H1 (cell line): ENCODE results near the gene C11orf58. TPM values are rescaled to one million over a fixed set of nuclear protein-coding genes. Genes with fewer than 3 reads are reported as not detected.

Experiments
- CTCF ChIA-PET: fragments of 300-600 bp; sonication (Branson Sonifier 250); formaldehyde crosslinking; loops from one replicate; lab custom pipeline; 2021; ENCODE audit not compliant: partially characterized antibody; lab: Charles Lee
- POLR2A ChIA-PET: fragments of 300-600 bp; sonication (Branson Sonifier 250); formaldehyde crosslinking; loops from one replicate; lab custom pipeline; 2021; ENCODE audit warnings: inconsistent platforms; ENCODE audit not compliant: partially characterized antibody; lab: Charles Lee
- DNase-seq, 2 experiments: peaks; one replicate each; pipeline versions ENCODE4 v3.0.0 to v3.0.0-alpha.2; 2010 to 2022; ENCODE audit warnings: low spot score in 2 of 2, low read depth in 1 of 2, mixed read lengths in 1 of 2
- FAIRE-seq: peaks from 2 replicates; lab custom pipeline; 2011; peaks lifted over from hg19 to GRCh38; lab: Jason Lieb, UNC
- H2AFZ ChIP-seq: 2 replicates; pipeline ENCODE4 v1.8.1; 2012; ENCODE audit warnings: low read length, inconsistent platforms
- H2AK5ac ChIP-seq: 2 replicates; pipeline ENCODE4 v1.6.1; 2013; ENCODE audit warnings: low read depth, low read length
- H2BK120ac ChIP-seq: replicated peaks from 2 replicates; pipeline ENCODE3; 2013; ENCODE audit warnings: low read depth, low read length, inconsistent platforms
- H2BK12ac ChIP-seq: 2 replicates; pipeline ENCODE4 v1.6.1; 2013; ENCODE audit warnings: low read depth, low read length
- H2BK15ac ChIP-seq: 2 replicates; pipeline ENCODE4 v1.6.1; 2013; ENCODE audit warnings: low read length
- H2BK20ac ChIP-seq: 2 replicates; pipeline ENCODE4 v1.6.1; 2013; ENCODE audit warnings: low read length
- H2BK5ac ChIP-seq: 2 replicates; pipeline ENCODE4 v1.6.1; 2013; ENCODE audit warnings: low read depth, low read length
- H3K14ac ChIP-seq: 2 replicates; pipeline ENCODE4 v1.6.1; 2013; ENCODE audit warnings: inconsistent platforms; ENCODE audit not compliant: insufficient read length
- H3K18ac ChIP-seq: 2 replicates; pipeline ENCODE4 v1.6.1; 2013; ENCODE audit warnings: low read length; ENCODE audit errors: extremely low read depth
- H3K23ac ChIP-seq: 2 replicates; pipeline ENCODE4 v1.6.1; 2013; ENCODE audit warnings: inconsistent platforms; ENCODE audit not compliant: insufficient read length
- H3K23me2 ChIP-seq: 2 replicates; pipeline ENCODE4 v1.6.1; 2013; ENCODE audit warnings: low read depth, low read length
- H3K27ac ChIP-seq: 2 replicates; pipeline ENCODE4 v1.6.1; 2011; ENCODE audit warnings: low read depth, low read length, inconsistent platforms
- H3K27me3 ChIP-seq, 4 experiments: replicated peaks in 1 of 4; 1 replicate in 1 of 4; 2 replicates in 3 of 4; pipeline versions ENCODE4 v1.6.1 to v1.8.1; 2011 to 2013; ENCODE audit warnings: low read length in 3 of 4, mild to moderate bottlenecking in 3 of 4, inconsistent platforms in 2 of 4, mixed read lengths in 2 of 4, moderate library complexity in 1 of 4; ENCODE audit not compliant: control insufficient read depth in 3 of 4, insufficient read depth in 3 of 4; ENCODE audit errors: extremely low read depth in 1 of 4
- H3K36me3 ChIP-seq, 4 experiments: 2 replicates each; pipeline versions ENCODE4 v1.6.1 to v1.8.1; 2011 to 2013; ENCODE audit warnings: mild to moderate bottlenecking in 4 of 4, low read length in 3 of 4, moderate library complexity in 2 of 4, control low read depth in 1 of 4, inconsistent platforms in 1 of 4; ENCODE audit not compliant: insufficient read depth in 4 of 4, control insufficient read depth in 2 of 4
- H3K4ac ChIP-seq: replicated peaks from 2 replicates; pipeline ENCODE3; 2013; ENCODE audit warnings: low read length, low read depth, mixed read lengths, inconsistent platforms; ENCODE audit not compliant: insufficient read length
- H3K4me1 ChIP-seq, 4 experiments: replicated peaks in 1 of 4; 1 replicate in 1 of 4; 2 replicates in 3 of 4; pipeline versions ENCODE4 v1.6.1 to v1.8.1; 2011 to 2013; ENCODE audit warnings: low read length in 3 of 4, inconsistent platforms in 2 of 4, mixed read lengths in 1 of 4; ENCODE audit not compliant: insufficient read depth in 4 of 4, control insufficient read depth in 3 of 4
- H3K4me2 ChIP-seq, 2 experiments: 2 replicates each; pipeline versions ENCODE4 v1.6.1 to v1.8.1; 2011 to 2013; ENCODE audit warnings: low read depth in 2 of 2, low read length in 2 of 2, control low read depth in 1 of 2, inconsistent platforms in 1 of 2, mild to moderate bottlenecking in 1 of 2; ENCODE audit not compliant: insufficient read depth in 1 of 2
- H3K4me3 ChIP-seq, 4 experiments: fragments of 200-600, 300-600 bp in 1 of 4; sonication (generic), shearing (Covaris generic), sonication (Bioruptor Twin) in 1 of 4; 2 replicates each; pipeline versions ENCODE4 v1.5.1 to v1.8.1; 2011 to 2016; ENCODE audit warnings: low read length in 4 of 4, low read depth in 3 of 4, control low read depth in 2 of 4, inconsistent platforms in 2 of 4, mild to moderate bottlenecking in 2 of 4, mixed read lengths in 1 of 4, moderate library complexity in 1 of 4; ENCODE audit not compliant: insufficient read depth in 2 of 4; ENCODE audit errors: extremely low read depth in 1 of 4
- H3K56ac ChIP-seq: replicated peaks from 2 replicates; pipeline ENCODE3; 2013; ENCODE audit warnings: low read depth, mild to moderate bottlenecking, mixed read lengths, low read length, inconsistent platforms; ENCODE audit not compliant: insufficient read length
- H3K79me1 ChIP-seq: 2 replicates; pipeline ENCODE4 v1.6.1; 2013; ENCODE audit warnings: low read depth, low read length, control low read depth
- H3K79me2 ChIP-seq, 2 experiments: 2 replicates each; pipeline versions ENCODE4 v1.6.1 to v1.8.1; 2012 to 2013; ENCODE audit warnings: low read length in 2 of 2, mild to moderate bottlenecking in 2 of 2, inconsistent platforms in 1 of 2; ENCODE audit not compliant: insufficient read depth in 2 of 2, control insufficient read depth in 1 of 2
- H3K9ac ChIP-seq, 4 experiments: replicated peaks in 1 of 4; 1 replicate in 1 of 4; 2 replicates in 3 of 4; pipeline versions ENCODE4 v1.6.1 to v1.8.1; 2011 to 2013; ENCODE audit warnings: low read depth in 3 of 4, low read length in 3 of 4, control low read depth in 2 of 4, mild to moderate bottlenecking in 2 of 4, moderate library complexity in 2 of 4, inconsistent platforms in 1 of 4; ENCODE audit errors: extremely low read depth in 1 of 4
- H3K9me3 ChIP-seq, 2 experiments: 2 replicates each; pipeline versions ENCODE4 v1.6.1 to v1.8.1; 2012 to 2013; ENCODE audit warnings: mild to moderate bottlenecking in 2 of 2, moderate library complexity in 2 of 2, control low read depth in 1 of 2, inconsistent platforms in 1 of 2, low read depth in 1 of 2, low read length in 1 of 2, mixed read lengths in 1 of 2; ENCODE audit not compliant: insufficient read depth in 2 of 2
- H4K20me1 ChIP-seq, 2 experiments: replicated peaks in 1 of 2; 2 replicates each; pipeline versions ENCODE3 to v1.8.1; 2011 to 2013; ENCODE audit warnings: inconsistent platforms in 2 of 2, low read length in 2 of 2, mild to moderate bottlenecking in 1 of 2; ENCODE audit not compliant: insufficient read depth in 2 of 2, control insufficient read depth in 1 of 2
- H4K5ac ChIP-seq: 2 replicates; pipeline ENCODE4 v1.6.1; 2013; ENCODE audit warnings: low read length, low read depth, mixed read lengths, inconsistent platforms; ENCODE audit not compliant: insufficient read length
- H4K8ac ChIP-seq: 2 replicates; pipeline ENCODE4 v1.8.0; 2013; ENCODE audit warnings: mild to moderate bottlenecking, moderate library complexity, low read length, inconsistent platforms; ENCODE audit not compliant: insufficient read depth; ENCODE audit errors: extremely low read depth
- H4K91ac ChIP-seq: replicated peaks from 2 replicates; pipeline ENCODE3; 2013; ENCODE audit warnings: low read length, mixed read lengths, inconsistent platforms; ENCODE audit not compliant: insufficient read length
- CTCF ChIP-seq, 3 experiments: IDR thresholded peaks; 1 replicate in 2 of 3; 2 replicates in 1 of 3; pipeline versions ENCODE4 v1.5.1 to v1.6.1; 2011; ENCODE audit warnings: low read length in 3 of 3, mild to moderate bottlenecking in 3 of 3, inconsistent platforms in 2 of 3, low read depth in 1 of 3, moderate library complexity in 1 of 3; ENCODE audit not compliant: insufficient read depth in 1 of 3; ENCODE audit errors: control extremely low read depth in 1 of 3
- FOSL1 ChIP-seq: IDR thresholded peaks from 2 replicates; pipeline ENCODE4 v1.6.1; 2011; ENCODE audit warnings: mild to moderate bottlenecking, low read depth, low read length, moderate library complexity; ENCODE audit not compliant: insufficient read depth
- GABPA ChIP-seq: IDR thresholded peaks from 2 replicates; pipeline ENCODE4 v1.6.1; 2011; ENCODE audit warnings: mild to moderate bottlenecking, low read length, moderate library complexity, borderline replicate concordance; ENCODE audit not compliant: insufficient read depth
- KDM4A ChIP-seq: IDR thresholded peaks from one replicate; pipeline ENCODE4 v1.7.1; 2012; ENCODE audit warnings: low read depth, mild to moderate bottlenecking, moderate library complexity, low read length, inconsistent platforms; ENCODE audit not compliant: severe bottlenecking
- POLR2AphosphoS5 ChIP-seq: IDR thresholded peaks from 2 replicates; pipeline ENCODE4 v1.6.1; 2011; ENCODE audit warnings: low read depth, low read length
- RBBP5 ChIP-seq: IDR thresholded peaks from 2 replicates; pipeline ENCODE4 v1.7.1; 2012; ENCODE audit warnings: low read depth, mild to moderate bottlenecking, inconsistent platforms, low read length, moderate library complexity, borderline replicate concordance
- SIX5 ChIP-seq: IDR thresholded peaks from 2 replicates; pipeline ENCODE4 v1.6.1; 2011; ENCODE audit warnings: mild to moderate bottlenecking, low read depth, low read length
- SP4 ChIP-seq: IDR thresholded peaks from 2 replicates; pipeline ENCODE4 v1.6.1; 2012; ENCODE audit warnings: low read length, inconsistent platforms
- TCF12 ChIP-seq: IDR thresholded peaks from 2 replicates; pipeline ENCODE4 v1.6.1; 2011; ENCODE audit warnings: low read depth, mild to moderate bottlenecking, low read length
- USF2 ChIP-seq: IDR thresholded peaks from 2 replicates; pipeline ENCODE4 v1.6.1; 2011; ENCODE audit warnings: low read length, improper control_type of control experiment
- WGBS, 2 experiments: shearing (Covaris generic) in 1 of 2; methylation state at CpG; one replicate each; pipeline versions ENCODE4 v1.1.6 to v1.1.7; 2013 to 2015; ENCODE audit warnings: low lambda C conversion rate in 2 of 2, mixed read lengths in 2 of 2, inconsistent platforms in 1 of 2, low coverage in 1 of 2, missing lambda C conversion rate in 1 of 2; ENCODE audit not compliant: insufficient replicate concordance in 2 of 2, insufficient coverage in 1 of 2, insufficient read length in 1 of 2; ENCODE audit errors: extremely low coverage in 1 of 2, missing lambda C conversion rate in 1 of 2; 5-methylcytosine and 5-hydroxymethylcytosine counted together
- polyA plus RNA-seq, 7 experiments: library from polyadenylated mRNA; depleted of rRNA in 3 of 7; stranded (reverse) in 5 of 7; unstranded in 2 of 7; fragments of >200 nt in 5 of 7; fragments of 200-250 nt in 2 of 7; gene quantifications; 1 replicate in 5 of 7; 2 replicates in 1 of 7; 4 replicates in 1 of 7; pipeline versions ENCODE4 v1.2.1 to v1.2.3, GENCODE V29; 2011 to 2013; ENCODE audit warnings: missing spikeins in 2 of 7, mixed read lengths in 2 of 7
- total RNA-seq: library from RNA; stranded (reverse); fragmentation: NEBNext Ultra II Directional; extraction: Animal tissue kit (Norgen Biotek cat#: 25700); gene quantifications from 2 replicates; pipeline ENCODE4 v1.2.1, GENCODE V29; 2021

Gene C11orf58
- total and polyA plus RNA-seq, 2 of the 8 experiments (the other 6 are each of a cell fraction or from before 2014, with no cell fraction given) = 70.7 to 181 TPM

GRCh38 chr11:16786131-16786530 is 47.7 kb downstream of the C11orf58 start:
- Histone ChIP-seq H2AK5ac (no peak overlapping the region), H3K23me2 (peaks cover 3% of the 10 kb centered on the region; the same call in 1 of the 2 replicates), H3K9me3 (no peaks in the 10 kb centered on the region), H2BK120ac (no peak overlapping the region), H3K9ac (no peak overlapping the region), H3K79me1 (no peaks in the 10 kb centered on the region), H3K14ac (no peak overlapping the region), H3K4ac (no peak overlapping the region), H4K91ac (no peak overlapping the region), H3K27me3 (no peaks in the 10 kb centered on the region), H4K8ac (no peak overlapping the region), H3K23ac (no peak overlapping the region), H3K4me3 (no peak overlapping the region), H4K20me1 (peaks cover 4 to 5% of the 10 kb centered on the region in 2 experiments), H2BK12ac (no peak overlapping the region), H3K4me1 (no peaks in the 10 kb centered on the region), H3K18ac (no peak overlapping the region), H3K36me3 (peaks cover 0 to 6% (median 3%) of the 10 kb centered on the region in 4 experiments; a peak in 1 of 8 replicates), H3K56ac (no peak overlapping the region), H2BK15ac (no peak overlapping the region), H3K4me2 (no peak overlapping the region), H4K5ac (no peak overlapping the region), H2BK5ac (no peak overlapping the region), H2BK20ac (no peak overlapping the region), H3K79me2 (no peaks in the 10 kb centered on the region), H2AFZ (no peak overlapping the region), H3K27ac (no peak overlapping the region)
- WGBS, 2 experiments = 93% methylated on average over 6 of the region's 6 CpGs; no CpG with 5 or more reads in 1 of the 2 experiments
- POLR2A ChIA-PET = interaction anchor here (1.3 to 3.1 kb wide), 3 partner anchors 48 to 292 kb away, joined by 3 to 12 read pairs (median 11); partner anchors contain the start of genes C11orf58 and RPS13
- DNase-seq (no peak), FAIRE-seq (no peak)
- CTCF ChIA-PET = interaction anchor here (0.6 to 10.7 kb wide), 43 partner anchors 9 to 1680 kb away, joined by 3 to 119 read pairs (median 5); no protein-coding TSS in a partner anchor
- TF ChIP-seq POLR2AphosphoS5 (no peak), RBBP5 (no peak), FOSL1 (no peak), KDM4A (no peak), SP4 (no peak), GABPA (no peak), CTCF (IDR thresholded peaks at IDR 0.05; ENCODE audit: control extremely low read depth in 1 of 3, insufficient read depth in 1 of 3, low read depth in 1 of 3, low read length in 3 of 3) (no peak), SIX5 (no peak), TCF12 (no peak), USF2 (no peak)
